AG09309 (cell line): Measurements from ENCODE around the gene CSF1R.

Source experiments
- DNase-seq: peaks from one replicate; pipeline ENCODE4 v3.0.0-alpha.2; 2010; ENCODE audit warnings: low read depth
- H3K4me3 ChIP-seq: 2 replicates; pipeline ENCODE4 v1.5.1; 2011; ENCODE audit warnings: mild to moderate bottlenecking, low read depth, low read length, moderate library complexity; ENCODE audit not compliant: control insufficient read depth
- TF ChIP-seq, protein P1 (sequence below): IDR thresholded peaks from 2 replicates; pipeline ENCODE4 v1.5.1; 2011; ENCODE audit warnings: mild to moderate bottlenecking, low read depth, low read length, inconsistent platforms; ENCODE audit not compliant: insufficient read depth, control insufficient read depth; ENCODE audit errors: missing control alignments

The CSF1R gene

DNA sequence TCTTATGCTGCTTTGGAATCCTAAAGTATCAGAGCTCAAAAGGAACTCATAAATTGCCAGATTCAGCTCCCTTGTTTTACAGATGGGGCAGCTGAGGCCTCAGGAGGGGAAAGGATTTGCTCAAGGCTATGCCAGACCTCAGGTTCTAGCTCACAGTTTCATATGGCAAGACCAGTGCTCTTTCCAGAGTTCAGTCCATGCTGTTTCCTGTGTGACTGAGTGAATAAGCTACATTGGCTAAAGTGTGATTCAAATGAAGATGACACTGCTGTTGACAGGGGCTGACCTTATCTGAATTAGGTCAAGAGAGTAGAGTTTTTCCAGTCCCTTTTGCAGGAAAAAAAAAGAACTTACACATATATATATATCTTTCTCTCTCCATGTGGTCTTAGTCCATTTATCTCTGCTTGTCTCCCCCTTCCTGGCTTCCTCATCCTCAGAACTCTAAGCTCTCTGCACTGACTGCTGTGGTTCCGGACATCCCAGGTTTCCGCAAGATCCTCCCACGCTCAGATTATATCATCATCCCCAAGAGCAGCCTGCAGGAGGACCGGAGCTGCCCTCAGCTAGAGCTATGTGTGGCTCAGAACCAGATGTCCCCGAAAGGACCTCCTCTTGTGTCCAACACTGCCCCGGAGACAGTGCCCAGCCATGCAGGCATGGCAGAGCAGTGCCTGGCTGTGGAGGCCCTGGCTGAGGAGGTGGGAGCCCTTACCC is 76.5 kb downstream of the CSF1R start:
- H3K4me3 ChIP-seq = no peak overlapping the region
- no peak for DNase-seq
- TF ChIP-seq, protein P1, sequence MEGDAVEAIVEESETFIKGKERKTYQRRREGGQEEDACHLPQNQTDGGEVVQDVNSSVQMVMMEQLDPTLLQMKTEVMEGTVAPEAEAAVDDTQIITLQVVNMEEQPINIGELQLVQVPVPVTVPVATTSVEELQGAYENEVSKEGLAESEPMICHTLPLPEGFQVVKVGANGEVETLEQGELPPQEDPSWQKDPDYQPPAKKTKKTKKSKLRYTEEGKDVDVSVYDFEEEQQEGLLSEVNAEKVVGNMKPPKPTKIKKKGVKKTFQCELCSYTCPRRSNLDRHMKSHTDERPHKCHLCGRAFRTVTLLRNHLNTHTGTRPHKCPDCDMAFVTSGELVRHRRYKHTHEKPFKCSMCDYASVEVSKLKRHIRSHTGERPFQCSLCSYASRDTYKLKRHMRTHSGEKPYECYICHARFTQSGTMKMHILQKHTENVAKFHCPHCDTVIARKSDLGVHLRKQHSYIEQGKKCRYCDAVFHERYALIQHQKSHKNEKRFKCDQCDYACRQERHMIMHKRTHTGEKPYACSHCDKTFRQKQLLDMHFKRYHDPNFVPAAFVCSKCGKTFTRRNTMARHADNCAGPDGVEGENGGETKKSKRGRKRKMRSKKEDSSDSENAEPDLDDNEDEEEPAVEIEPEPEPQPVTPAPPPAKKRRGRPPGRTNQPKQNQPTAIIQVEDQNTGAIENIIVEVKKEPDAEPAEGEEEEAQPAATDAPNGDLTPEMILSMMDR = peak; percentile 5

DNA sequence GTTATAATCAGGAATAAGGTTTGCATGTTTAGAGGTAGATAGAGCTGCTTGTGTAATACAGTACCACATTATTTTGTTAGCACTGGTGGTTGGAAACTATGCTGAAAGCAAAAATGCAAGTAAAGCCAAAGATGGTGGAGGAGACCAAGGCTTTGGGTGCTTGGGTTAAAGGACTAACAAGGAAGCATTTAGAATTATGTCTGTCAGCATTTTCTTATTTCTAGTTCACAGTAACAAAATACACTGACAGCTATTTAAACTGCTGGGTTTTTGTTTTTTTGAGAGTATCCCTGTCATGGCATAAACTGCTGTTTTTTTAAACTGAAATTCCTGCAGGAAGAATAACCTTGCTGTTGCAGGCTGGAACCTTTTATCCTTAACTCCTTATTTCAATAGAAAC is 79.3 kb downstream of the CSF1R start:
- no peak for DNase-seq
- no peak overlapping the region for H3K4me3 ChIP-seq
- TF ChIP-seq, protein P1 = no peak

DNA sequence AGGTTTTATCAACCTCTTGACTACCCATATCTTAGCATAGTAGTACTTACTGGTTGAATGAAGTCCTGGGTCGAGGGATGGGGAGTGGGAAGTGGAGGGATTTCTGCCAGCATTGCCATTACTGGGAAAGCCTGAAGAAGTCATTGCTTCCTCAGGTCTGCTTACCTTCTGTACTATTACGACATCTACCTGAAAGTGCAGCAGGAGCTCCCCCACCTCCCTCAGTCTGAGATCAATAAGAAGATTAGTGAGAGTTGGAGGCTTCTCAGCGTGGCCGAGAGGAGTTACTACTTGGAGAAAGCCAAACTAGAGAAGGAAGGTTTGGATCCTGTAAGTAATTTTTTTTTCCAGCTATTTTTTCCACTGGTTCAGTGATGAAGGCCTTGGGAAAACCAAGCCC is 80.0 kb downstream of the CSF1R start:
- no peak overlapping the region for H3K4me3 ChIP-seq
- TF ChIP-seq, protein P1 = no peak
- no peak for DNase-seq
